Measurements from ENCODE around the gene KRT14.

KRT14 gene

GRCh38 chr17:41567317-41567716 is 19.4 kb downstream of the KRT14 start:
- TF ChIP-seq EZH2phosphoT487 (IDR thresholded peaks at IDR 0.05; ENCODE audit: low read length) (no peak), CTCF (IDR thresholded peaks at IDR 0.05; ENCODE audit: low read length) (no peak), EZH2 (optimal IDR thresholded peaks at IDR 0.05; ENCODE audit: low read depth, low read length) (no peak)
- 0 out of 2 replicates have a peak, but pooled peaks cover 3% of the 10 kb centered on the region for H3K4me1 ChIP-seq (ENCODE audit: low read length)
- no peak overlapping the region for H3K9ac ChIP-seq (ENCODE audit: low read length)
- no peak for DNase-seq
- H3K9me2 ChIP-seq (replicated peaks; ENCODE audit: insufficient read depth, low read length), result no peaks in the 10 kb centered on the region
- no peaks in the 10 kb centered on the region for H3K36me3 ChIP-seq (replicated peaks; ENCODE audit: insufficient read depth, low read length)
- no peak overlapping the region for H2AFZ ChIP-seq (ENCODE audit: low read length)
- no peak overlapping the region for H3K4me2 ChIP-seq (ENCODE audit: low read depth, low read length)
- H3K27ac ChIP-seq (ENCODE audit: low read length), result no peak overlapping the region
- H3K9me3 ChIP-seq (replicated peaks; ENCODE audit: insufficient read depth, low read length), result no peaks in the 10 kb centered on the region
- no peaks in the 10 kb centered on the region for H3F3A ChIP-seq (ENCODE audit: insufficient read depth, low read length)
- H3K4me3 ChIP-seq (ENCODE audit: low read length), result no peak overlapping the region
- H3K27me3 ChIP-seq (replicated peaks; ENCODE audit: insufficient read depth, low read length), result peaks cover 34% of the 10 kb centered on the region
- no peaks in the 10 kb centered on the region for H4K20me1 ChIP-seq (ENCODE audit: insufficient read depth, low read length)
- no peaks in the 10 kb centered on the region for H3K79me2 ChIP-seq (ENCODE audit: low read length)

- TF ChIP-seq EZH2 (optimal IDR thresholded peaks at IDR 0.05; ENCODE audit: low read depth, low read length) (no peak), EZH2phosphoT487 (IDR thresholded peaks at IDR 0.05; ENCODE audit: low read length) (no peak), CTCF (IDR thresholded peaks at IDR 0.05; ENCODE audit: low read length) (no peak)
- no peaks in the 10 kb centered on the region for H4K20me1 ChIP-seq (ENCODE audit: insufficient read depth, low read length)
- H2AFZ ChIP-seq (ENCODE audit: low read length), result no peak overlapping the region
- H3K79me2 ChIP-seq (ENCODE audit: low read length), result no peaks in the 10 kb centered on the region
- no peaks in the 10 kb centered on the region for H3F3A ChIP-seq (ENCODE audit: insufficient read depth, low read length)
- no peak overlapping the region for H3K27ac ChIP-seq (ENCODE audit: low read length)
- H3K4me1 ChIP-seq (ENCODE audit: low read length), result 0 out of 2 replicates have a peak, but pooled peaks cover 3% of the 10 kb centered on the region
- H3K4me3 ChIP-seq (ENCODE audit: low read length), result no peak overlapping the region
- H3K9me3 ChIP-seq (replicated peaks; ENCODE audit: insufficient read depth, low read length), result no peaks in the 10 kb centered on the region
- peaks cover 15% of the 10 kb centered on the region for H3K27me3 ChIP-seq (replicated peaks; ENCODE audit: insufficient read depth, low read length)
- no peak overlapping the region for H3K4me2 ChIP-seq (ENCODE audit: low read depth, low read length)
- H3K9ac ChIP-seq (ENCODE audit: low read length), result no peak overlapping the region
- no peak for DNase-seq
- no peaks in the 10 kb centered on the region for H3K9me2 ChIP-seq (replicated peaks; ENCODE audit: insufficient read depth, low read length)
- H3K36me3 ChIP-seq (replicated peaks; ENCODE audit: insufficient read depth, low read length), result no peaks in the 10 kb centered on the region
Observed at GRCh38 chr17:41565338-41565737, 21.4 kb downstream of the KRT14 start.

- Histone ChIP-seq H4K20me1 (ENCODE audit: insufficient read depth, low read length) (no peaks in the 10 kb centered on the region), H3K4me2 (ENCODE audit: low read depth, low read length) (no peak overlapping the region), H3K27me3 (replicated peaks; ENCODE audit: insufficient read depth, low read length) (peaks cover 5% of the 10 kb centered on the region; the same call in 1 of the 2 replicates), H3K27ac (ENCODE audit: low read length) (no peak overlapping the region), H3K36me3 (replicated peaks; ENCODE audit: insufficient read depth, low read length) (no peaks in the 10 kb centered on the region), H3K79me2 (ENCODE audit: low read length) (no peaks in the 10 kb centered on the region), H3K9ac (ENCODE audit: low read length) (no peak overlapping the region), H3K9me2 (replicated peaks; ENCODE audit: insufficient read depth, low read length) (no peaks in the 10 kb centered on the region), H3F3A (ENCODE audit: insufficient read depth, low read length) (no peaks in the 10 kb centered on the region), H3K4me1 (ENCODE audit: low read length) (0 out of 2 replicates have a peak, but pooled peaks cover 3% of the 10 kb centered on the region), H2AFZ (ENCODE audit: low read length) (no peak overlapping the region), H3K4me3 (ENCODE audit: low read length) (no peak overlapping the region), H3K9me3 (replicated peaks; ENCODE audit: insufficient read depth, low read length) (no peaks in the 10 kb centered on the region)
- no peak for TF ChIP-seq CTCF (IDR thresholded peaks at IDR 0.05; ENCODE audit: low read length)
- DNase-seq, result no peak
Observed at GRCh38 chr17:41563607-41564170, 23.0 kb downstream of the KRT14 start.
